ELR (cell line): ENCODE data around the gene ARHGAP1.
A peak's percentile ranks its signal among the peaks of the same experiment; 100 is the strongest.
"Not testable (repeated sequence)": the region's sequence is repeated elsewhere in the genome, so short reads cannot be mapped to it uniquely, and the experiment has no call there.

ENCODE experiments used
- DNase-seq: peaks from one replicate; pipeline ENCODE4 v3.0.0-alpha.2; 2015; ENCODE audit warnings: low read depth

Gene ARHGAP1

GRCh38 chr11:46722566-46723358 lies 22.3 kb upstream of the ARHGAP1 start:
- no peak for DNase-seq

- no peak for DNase-seq
These were observed 20.9 kb upstream of the ARHGAP1 start for GRCh38 chr11:46721286-46721685.

GRCh38 chr11:46719543-46720218 lies 19.3 kb upstream of the ARHGAP1 start:
- DNase-seq = no peak

- DNase-seq = no peak
These were observed 18.7 kb upstream of the ARHGAP1 start, which contains the start of gene F2 for GRCh38 chr11:46719048-46719542. Gene F2, plus strand, starts transcription at chr11:46719213. Its CDS starts 23 bp downstream, at chr11:46719236.

GRCh38 chr11:46718155-46719019 lies 18.0 kb upstream of the ARHGAP1 start:
- DNase-seq = no peak

GRCh38 chr11:46717825-46718154 lies 17.4 kb upstream of the ARHGAP1 start:
- not testable (repeated sequence) for DNase-seq

GRCh38 chr11:46712874-46713576 lies 12.6 kb upstream of the ARHGAP1 start:
- no peak for DNase-seq

GRCh38 chr11:46711303-46711702 lies 10.9 kb upstream of the ARHGAP1 start:
- no peak for DNase-seq

GRCh38 chr11:46710821-46711269 lies 10.4 kb upstream of the ARHGAP1 start:
- peak; percentile 81 for DNase-seq

- DNase-seq = not testable (repeated sequence)
These were observed 8.9 kb upstream of the ARHGAP1 start for GRCh38 chr11:46709351-46709750.

GRCh38 chr11:46706886-46707285 lies 6.5 kb upstream of the ARHGAP1 start:
- no peak for DNase-seq

- DNase-seq = no peak
These were observed 4.8 kb upstream of the ARHGAP1 start for GRCh38 chr11:46705070-46705688.

- DNase-seq = peak; percentile 23
These were observed 747 bp upstream of the ARHGAP1 start for GRCh38 chr11:46701078-46701654.

GRCh38 chr11:46698597-46698996 lies 1.8 kb downstream of the ARHGAP1 start:
- no peak for DNase-seq

- DNase-seq = no peak
These were observed 2.7 kb downstream of the ARHGAP1 start for GRCh38 chr11:46697723-46698122.

GRCh38 chr11:46697303-46697702 lies 3.1 kb downstream of the ARHGAP1 start:
- DNase-seq = no peak

- no peak for DNase-seq
These were observed 4.2 kb downstream of the ARHGAP1 start for GRCh38 chr11:46696212-46696558.

GRCh38 chr11:46695345-46696211 lies 4.8 kb downstream of the ARHGAP1 start:
- no peak for DNase-seq

- DNase-seq = no peak
These were observed 5.8 kb downstream of the ARHGAP1 start for GRCh38 chr11:46694607-46695006.

GRCh38 chr11:46694072-46694471 lies 6.3 kb downstream of the ARHGAP1 start:
- DNase-seq = no peak
